Measurements from ENCODE around the gene ADCY6.

DNA sequence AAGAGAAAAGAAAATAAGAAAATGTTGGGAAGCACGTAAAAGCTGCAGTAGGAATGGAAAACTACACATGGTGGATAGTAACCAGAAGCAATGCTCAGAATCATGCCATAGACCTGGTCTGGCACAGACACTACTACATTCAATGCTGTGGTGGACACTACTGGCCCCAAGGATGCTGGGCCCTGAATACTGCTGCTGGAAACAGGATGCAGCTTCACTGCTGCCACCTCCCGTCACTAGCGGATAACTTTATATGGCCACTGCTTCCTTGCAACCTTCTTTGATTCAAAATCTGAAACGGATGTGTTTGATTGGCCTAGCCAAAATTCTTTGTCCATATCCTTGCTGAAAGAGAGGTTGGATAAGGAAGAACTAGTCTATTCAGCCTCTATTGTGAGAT, 30.7 kb downstream of the ADCY6 start:
- TF ChIP-seq, protein P1, sequence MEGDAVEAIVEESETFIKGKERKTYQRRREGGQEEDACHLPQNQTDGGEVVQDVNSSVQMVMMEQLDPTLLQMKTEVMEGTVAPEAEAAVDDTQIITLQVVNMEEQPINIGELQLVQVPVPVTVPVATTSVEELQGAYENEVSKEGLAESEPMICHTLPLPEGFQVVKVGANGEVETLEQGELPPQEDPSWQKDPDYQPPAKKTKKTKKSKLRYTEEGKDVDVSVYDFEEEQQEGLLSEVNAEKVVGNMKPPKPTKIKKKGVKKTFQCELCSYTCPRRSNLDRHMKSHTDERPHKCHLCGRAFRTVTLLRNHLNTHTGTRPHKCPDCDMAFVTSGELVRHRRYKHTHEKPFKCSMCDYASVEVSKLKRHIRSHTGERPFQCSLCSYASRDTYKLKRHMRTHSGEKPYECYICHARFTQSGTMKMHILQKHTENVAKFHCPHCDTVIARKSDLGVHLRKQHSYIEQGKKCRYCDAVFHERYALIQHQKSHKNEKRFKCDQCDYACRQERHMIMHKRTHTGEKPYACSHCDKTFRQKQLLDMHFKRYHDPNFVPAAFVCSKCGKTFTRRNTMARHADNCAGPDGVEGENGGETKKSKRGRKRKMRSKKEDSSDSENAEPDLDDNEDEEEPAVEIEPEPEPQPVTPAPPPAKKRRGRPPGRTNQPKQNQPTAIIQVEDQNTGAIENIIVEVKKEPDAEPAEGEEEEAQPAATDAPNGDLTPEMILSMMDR (conservative IDR thresholded peaks at IDR 0.05; ENCODE audit: low read length), result no peak
- no peak for TF ChIP-seq EZH2phosphoT487 (IDR thresholded peaks at IDR 0.05; ENCODE audit: borderline replicate concordance, low read depth, low read length)
